NCI-H2171 treated with DMSO at 0.1 percent for 48 hours (cell line): ENCODE results near the gene PIGL.
"Not testable (repeated sequence)": the region's sequence is repeated elsewhere in the genome, so short reads cannot be mapped to it uniquely, and the experiment has no call there.

Experiments used
- DNase-seq: peaks from one replicate; lab custom pipeline; 2025; lab: John Stamatoyannopoulos, UW

PIGL gene

GRCh38 chr17:16216341-16217001, 539 bp upstream of the PIGL start:
- not testable (repeated sequence) for DNase-seq

- DNase-seq, result no peak
These were observed 5.4 kb downstream of the PIGL start for GRCh38 chr17:16222406-16222805.

GRCh38 chr17:16229912-16230561, 13.0 kb downstream of the PIGL start:
- DNase-seq, result not testable (repeated sequence)

- DNase-seq, result no peak
These were observed 15.4 kb downstream of the PIGL start for GRCh38 chr17:16232391-16232790.

GRCh38 chr17:16239931-16240330, 22.9 kb downstream of the PIGL start:
- no peak for DNase-seq

- DNase-seq, result no peak
These were observed 24.9 kb downstream of the PIGL start for GRCh38 chr17:16241906-16242399.

GRCh38 chr17:16243385-16243784, 26.4 kb downstream of the PIGL start:
- DNase-seq, result no peak

- DNase-seq, result no peak
These were observed 27.0 kb downstream of the PIGL start for GRCh38 chr17:16243801-16244567.

GRCh38 chr17:16247586-16247984, 30.6 kb downstream of the PIGL start:
- no peak for DNase-seq

- DNase-seq, result no peak
These were observed 33.6 kb downstream of the PIGL start for GRCh38 chr17:16250635-16251034.

- DNase-seq, result no peak
These were observed 34.0 kb downstream of the PIGL start for GRCh38 chr17:16251043-16251442.

- no peak for DNase-seq
These were observed 34.5 kb downstream of the PIGL start for GRCh38 chr17:16251556-16251955.

- no peak for DNase-seq
These were observed 37.9 kb downstream of the PIGL start for GRCh38 chr17:16254773-16255400.

GRCh38 chr17:16255481-16255921, 38.5 kb downstream of the PIGL start:
- no peak for DNase-seq

- no peak for DNase-seq
These were observed 41.9 kb downstream of the PIGL start for GRCh38 chr17:16258901-16259300.

- no peak for DNase-seq
These were observed 42.9 kb downstream of the PIGL start for GRCh38 chr17:16259926-16260325.

GRCh38 chr17:16261049-16261448, 44.0 kb downstream of the PIGL start:
- no peak for DNase-seq

- DNase-seq, result no peak
These were observed 45.2 kb downstream of the PIGL start for GRCh38 chr17:16262201-16262600.

GRCh38 chr17:16267174-16267573, 50.2 kb downstream of the PIGL start:
- no peak for DNase-seq

- DNase-seq, result no peak
These were observed 52.6 kb downstream of the PIGL start for GRCh38 chr17:16269658-16270057.

- DNase-seq, result peak; percentile 16
These were observed 55.3 kb downstream of the PIGL start for GRCh38 chr17:16272111-16272840.

- no peak for DNase-seq
These were observed 56.5 kb downstream of the PIGL start for GRCh38 chr17:16273499-16273898.
